ENCODE data around the gene ZSCAN22. TPM values are rescaled to one million over a fixed set of nuclear protein-coding genes. Genes with fewer than 3 reads are reported as not detected.

Gene ZSCAN22
- total and polyA plus RNA-seq, 2 of the 13 experiments (the other 11 are each of a cell fraction or from before 2014, with no cell fraction given): 2.5 to 3.5 TPM

- TF ChIP-seq CENPT (CRISPR knock-in tag; IDR thresholded peaks at IDR 0.05; ENCODE audit: low read depth) (no peak), MTF1 (CRISPR knock-in tag; IDR thresholded peaks at IDR 0.05) (no peak), ZNF543 (CRISPR knock-in tag; IDR thresholded peaks at IDR 0.05) (peak; percentile 58), SP2 (CRISPR knock-in tag; IDR thresholded peaks at IDR 0.05) (peak; percentile 89), MED8 (CRISPR knock-in tag; IDR thresholded peaks at IDR 0.05; ENCODE audit: insufficient replicate concordance) (no peak), KLF12 (CRISPR knock-in tag; IDR thresholded peaks at IDR 0.05; ENCODE audit: borderline replicate concordance) (no peak), U2AF1 (optimal IDR thresholded peaks at IDR 0.05; ENCODE audit: low read depth, low read length) (no peak), ZNF576 (CRISPR knock-in tag; IDR thresholded peaks at IDR 0.05) (no peak), MATR3 (CRISPR knock-in tag; IDR thresholded peaks at IDR 0.05) (no peak), NCOA1 (CRISPR knock-in tag; IDR thresholded peaks at IDR 0.05) (0 out of 2 replicates have a peak, but pooled peaks have one; percentile 49), SNRNP70 (IDR thresholded peaks at IDR 0.05; ENCODE audit: low read depth, low read length) (no peak), ZNF558 (CRISPR knock-in tag; IDR thresholded peaks at IDR 0.05; ENCODE audit: borderline replicate concordance) (no peak), SP140L (CRISPR knock-in tag; IDR thresholded peaks at IDR 0.05; ENCODE audit: borderline replicate concordance) (no peak), MAZ (IDR thresholded peaks at IDR 0.05; ENCODE audit: borderline replicate concordance, low read depth, low read length) (peak; percentile 89), MAZ (CRISPR knock-in tag; IDR thresholded peaks at IDR 0.05; ENCODE audit: low read depth) (peak; percentile 86), ZNF678 (CRISPR knock-in tag; IDR thresholded peaks at IDR 0.05) (0 out of 2 replicates have a peak, but pooled peaks have one; percentile 43), NRL (CRISPR knock-in tag; IDR thresholded peaks at IDR 0.05; ENCODE audit: borderline replicate concordance) (no peak), ZNF414 (CRISPR knock-in tag; IDR thresholded peaks at IDR 0.05) (no peak), SIX1 (CRISPR knock-in tag; IDR thresholded peaks at IDR 0.05; ENCODE audit: borderline replicate concordance) (no peak)
- TF ChIP-seq, protein P1, sequence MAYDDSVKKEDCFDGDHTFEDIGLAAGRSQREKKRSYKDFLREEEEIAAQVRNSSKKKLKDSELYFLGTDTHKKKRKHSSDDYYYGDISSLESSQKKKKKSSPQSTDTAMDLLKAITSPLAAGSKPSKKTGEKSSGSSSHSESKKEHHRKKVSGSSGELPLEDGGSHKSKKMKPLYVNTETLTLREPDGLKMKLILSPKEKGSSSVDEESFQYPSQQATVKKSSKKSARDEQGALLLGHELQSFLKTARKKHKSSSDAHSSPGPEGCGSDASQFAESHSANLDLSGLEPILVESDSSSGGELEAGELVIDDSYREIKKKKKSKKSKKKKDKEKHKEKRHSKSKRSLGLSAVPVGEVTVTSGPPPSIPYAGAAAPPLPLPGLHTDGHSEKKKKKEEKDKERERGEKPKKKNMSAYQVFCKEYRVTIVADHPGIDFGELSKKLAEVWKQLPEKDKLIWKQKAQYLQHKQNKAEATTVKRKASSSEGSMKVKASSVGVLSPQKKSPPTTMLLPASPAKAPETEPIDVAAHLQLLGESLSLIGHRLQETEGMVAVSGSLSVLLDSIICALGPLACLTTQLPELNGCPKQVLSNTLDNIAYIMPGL (CRISPR knock-in tag; IDR thresholded peaks at IDR 0.05; ENCODE audit: borderline replicate concordance in 1 of 2, low read depth in 1 of 2): peak; percentile 58 to 69
- TF ChIP-seq, protein P2, sequence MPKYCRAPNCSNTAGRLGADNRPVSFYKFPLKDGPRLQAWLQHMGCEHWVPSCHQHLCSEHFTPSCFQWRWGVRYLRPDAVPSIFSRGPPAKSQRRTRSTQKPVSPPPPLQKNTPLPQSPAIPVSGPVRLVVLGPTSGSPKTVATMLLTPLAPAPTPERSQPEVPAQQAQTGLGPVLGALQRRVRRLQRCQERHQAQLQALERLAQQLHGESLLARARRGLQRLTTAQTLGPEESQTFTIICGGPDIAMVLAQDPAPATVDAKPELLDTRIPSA (CRISPR knock-in tag; IDR thresholded peaks at IDR 0.05; ENCODE audit: borderline replicate concordance): no peak
- TF ChIP-seq, protein P3, sequence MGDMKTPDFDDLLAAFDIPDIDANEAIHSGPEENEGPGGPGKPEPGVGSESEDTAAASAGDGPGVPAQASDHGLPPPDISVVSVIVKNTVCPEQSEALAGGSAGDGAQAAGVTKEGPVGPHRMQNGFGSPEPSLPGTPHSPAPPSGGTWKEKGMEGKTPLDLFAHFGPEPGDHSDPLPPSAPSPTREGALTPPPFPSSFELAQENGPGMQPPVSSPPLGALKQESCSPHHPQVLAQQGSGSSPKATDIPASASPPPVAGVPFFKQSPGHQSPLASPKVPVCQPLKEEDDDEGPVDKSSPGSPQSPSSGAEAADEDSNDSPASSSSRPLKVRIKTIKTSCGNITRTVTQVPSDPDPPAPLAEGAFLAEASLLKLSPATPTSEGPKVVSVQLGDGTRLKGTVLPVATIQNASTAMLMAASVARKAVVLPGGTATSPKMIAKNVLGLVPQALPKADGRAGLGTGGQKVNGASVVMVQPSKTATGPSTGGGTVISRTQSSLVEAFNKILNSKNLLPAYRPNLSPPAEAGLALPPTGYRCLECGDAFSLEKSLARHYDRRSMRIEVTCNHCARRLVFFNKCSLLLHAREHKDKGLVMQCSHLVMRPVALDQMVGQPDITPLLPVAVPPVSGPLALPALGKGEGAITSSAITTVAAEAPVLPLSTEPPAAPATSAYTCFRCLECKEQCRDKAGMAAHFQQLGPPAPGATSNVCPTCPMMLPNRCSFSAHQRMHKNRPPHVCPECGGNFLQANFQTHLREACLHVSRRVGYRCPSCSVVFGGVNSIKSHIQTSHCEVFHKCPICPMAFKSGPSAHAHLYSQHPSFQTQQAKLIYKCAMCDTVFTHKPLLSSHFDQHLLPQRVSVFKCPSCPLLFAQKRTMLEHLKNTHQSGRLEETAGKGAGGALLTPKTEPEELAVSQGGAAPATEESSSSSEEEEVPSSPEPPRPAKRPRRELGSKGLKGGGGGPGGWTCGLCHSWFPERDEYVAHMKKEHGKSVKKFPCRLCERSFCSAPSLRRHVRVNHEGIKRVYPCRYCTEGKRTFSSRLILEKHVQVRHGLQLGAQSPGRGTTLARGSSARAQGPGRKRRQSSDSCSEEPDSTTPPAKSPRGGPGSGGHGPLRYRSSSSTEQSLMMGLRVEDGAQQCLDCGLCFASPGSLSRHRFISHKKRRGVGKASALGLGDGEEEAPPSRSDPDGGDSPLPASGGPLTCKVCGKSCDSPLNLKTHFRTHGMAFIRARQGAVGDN (CRISPR knock-in tag; IDR thresholded peaks at IDR 0.05): peak; percentile 79; the same call in 1 of the 2 replicates
Measured at GRCh38 chr19:58278541-58279041, 48.2 kb upstream of the ZSCAN22 start, which contains the start of gene ZNF8 (continued).
